ENCODE measurements around the gene PRICKLE4. TPM values are rescaled to one million over a fixed set of nuclear protein-coding genes. Genes with fewer than 3 reads are reported as not detected.

Gene PRICKLE4
- total and polyA plus RNA-seq, 2 of the 13 experiments (the other 11 are each of a cell fraction or from before 2014, with no cell fraction given), result 0.92 to 1.2 TPM

GRCh38 chr6:41780551-41781365 is at the start of gene PRICKLE4 (continued):
- TF ChIP-seq ZSCAN29 (CRISPR knock-in tag; conservative IDR thresholded peaks at IDR 0.05), result no peak
- no peak for TF ChIP-seq ZNF432 (CRISPR knock-in tag; IDR thresholded peaks at IDR 0.05; ENCODE audit: borderline replicate concordance)
- TF ChIP-seq SP4 (CRISPR knock-in tag; IDR thresholded peaks at IDR 0.05), result peak; percentile 20; the same call in 1 of the 2 replicates
- no peak for TF ChIP-seq SALL1 (CRISPR knock-in tag; IDR thresholded peaks at IDR 0.05)
- TF ChIP-seq ZNF740 (CRISPR knock-in tag; IDR thresholded peaks at IDR 0.05), result no peak
- no peak for TF ChIP-seq SNAI1 (CRISPR knock-in tag; IDR thresholded peaks at IDR 0.05; ENCODE audit: borderline replicate concordance)
- TF ChIP-seq ZNF547 (CRISPR knock-in tag; IDR thresholded peaks at IDR 0.05), result peak; percentile 49; the same call in 1 of the 2 replicates
- TF ChIP-seq ZNF558 (CRISPR knock-in tag; IDR thresholded peaks at IDR 0.05; ENCODE audit: borderline replicate concordance), result 0 out of 2 replicates have a peak, but pooled peaks have one; percentile 5
- 0 out of 2 replicates have a peak, but pooled peaks have one; percentile 4 for TF ChIP-seq GABPB1 (CRISPR knock-in tag; IDR thresholded peaks at IDR 0.05)
- no peak for TF ChIP-seq MTA1 (CRISPR knock-in tag; IDR thresholded peaks at IDR 0.05; ENCODE audit: borderline replicate concordance)
- TF ChIP-seq THAP8 (CRISPR knock-in tag; IDR thresholded peaks at IDR 0.05; ENCODE audit: borderline replicate concordance), result 0 out of 2 replicates have a peak, but pooled peaks have one; percentile 32
- TF ChIP-seq CBFB (CRISPR knock-in tag; IDR thresholded peaks at IDR 0.05), result no peak
- 0 out of 2 replicates have a peak, but pooled peaks have one; percentile 72 for TF ChIP-seq ZNF598 (CRISPR knock-in tag; IDR thresholded peaks at IDR 0.05; ENCODE audit: borderline replicate concordance)
- TF ChIP-seq CSRNP1 (CRISPR knock-in tag; IDR thresholded peaks at IDR 0.05), result 0 out of 2 replicates have a peak, but pooled peaks have one; percentile 34
- 0 out of 2 replicates have a peak, but pooled peaks have one; percentile 15 for TF ChIP-seq MEIS2 (CRISPR knock-in tag; IDR thresholded peaks at IDR 0.05)
- TF ChIP-seq ZNF580 (CRISPR knock-in tag; IDR thresholded peaks at IDR 0.05; ENCODE audit: borderline replicate concordance, low read depth), result no peak
- peak; percentile 21; the same call in 1 of the 2 replicates for TF ChIP-seq TBX2 (CRISPR knock-in tag; IDR thresholded peaks at IDR 0.05; ENCODE audit: borderline replicate concordance)
- TF ChIP-seq SIX1 (CRISPR knock-in tag; IDR thresholded peaks at IDR 0.05; ENCODE audit: borderline replicate concordance), result no peak
- TF ChIP-seq FOXK2 (IDR thresholded peaks at IDR 0.05), result no peak
- 0 out of 2 replicates have a peak, but pooled peaks have one; percentile 50 for TF ChIP-seq ZBTB4 (CRISPR knock-in tag; IDR thresholded peaks at IDR 0.05; ENCODE audit: borderline replicate concordance)

Data from HepG2 (cell line).